Measurements from ENCODE around the gene NAGLU. TPM values are rescaled to one million over a fixed set of nuclear protein-coding genes. Genes with fewer than 3 reads are reported as not detected.

The NAGLU gene
- total RNA-seq, 2 experiments from 2014 or later: 7.8 TPM

- Mint-ChIP-seq H3K27me3 (no peaks in the 10 kb centered on the region), H3K9me3 (no peaks in the 10 kb centered on the region), H3K27ac (no peak overlapping the region), H3K4me3 (no peak overlapping the region), H3K36me3 (ENCODE audit: low read depth) (no peaks in the 10 kb centered on the region), H3K4me1 (ENCODE audit: low read depth) (peaks cover 12% of the 10 kb centered on the region)
- no peaks in the 10 kb centered on the region for H3K27me3 ChIP-seq (ENCODE audit: control insufficient read depth in 1 of 2, insufficient read depth in 2 of 2, low read length in 2 of 2)
- no peak for ATAC-seq (ENCODE audit: poor library complexity)
- H3K36me3 ChIP-seq (ENCODE audit: insufficient read depth, low read length): peaks cover 7% of the 10 kb centered on the region
- H3K4me3 ChIP-seq (ENCODE audit: low read length): no peak overlapping the region
- H3K4me1 ChIP-seq (ENCODE audit: insufficient read depth, low read length): peaks cover 20% of the 10 kb centered on the region
- no peak overlapping the region for H3K27ac ChIP-seq (ENCODE audit: low read depth in 1 of 2, low read length in 2 of 2)
- DNase-seq: no peak
- CTCF ChIA-PET: no interaction called here
- TF ChIP-seq, protein P1, sequence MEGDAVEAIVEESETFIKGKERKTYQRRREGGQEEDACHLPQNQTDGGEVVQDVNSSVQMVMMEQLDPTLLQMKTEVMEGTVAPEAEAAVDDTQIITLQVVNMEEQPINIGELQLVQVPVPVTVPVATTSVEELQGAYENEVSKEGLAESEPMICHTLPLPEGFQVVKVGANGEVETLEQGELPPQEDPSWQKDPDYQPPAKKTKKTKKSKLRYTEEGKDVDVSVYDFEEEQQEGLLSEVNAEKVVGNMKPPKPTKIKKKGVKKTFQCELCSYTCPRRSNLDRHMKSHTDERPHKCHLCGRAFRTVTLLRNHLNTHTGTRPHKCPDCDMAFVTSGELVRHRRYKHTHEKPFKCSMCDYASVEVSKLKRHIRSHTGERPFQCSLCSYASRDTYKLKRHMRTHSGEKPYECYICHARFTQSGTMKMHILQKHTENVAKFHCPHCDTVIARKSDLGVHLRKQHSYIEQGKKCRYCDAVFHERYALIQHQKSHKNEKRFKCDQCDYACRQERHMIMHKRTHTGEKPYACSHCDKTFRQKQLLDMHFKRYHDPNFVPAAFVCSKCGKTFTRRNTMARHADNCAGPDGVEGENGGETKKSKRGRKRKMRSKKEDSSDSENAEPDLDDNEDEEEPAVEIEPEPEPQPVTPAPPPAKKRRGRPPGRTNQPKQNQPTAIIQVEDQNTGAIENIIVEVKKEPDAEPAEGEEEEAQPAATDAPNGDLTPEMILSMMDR (IDR thresholded peaks at IDR 0.05): no peak
- H3K9me3 ChIP-seq (ENCODE audit: control insufficient read depth in 1 of 2, insufficient read depth in 1 of 2, low read length in 2 of 2): no peaks in the 10 kb centered on the region
- intact Hi-C loops (cut with DNase I, micrococcal nuclease): no loop called here
- POLR2A ChIA-PET: interaction anchor here (1.6 to 2.1 kb wide), 3 partner anchors 10 to 31 kb away, joined by 6 to 20 read pairs (median 9); partner anchors contain the start of genes NAGLU and PSMC3IP
These were observed 11.0 kb downstream of the NAGLU start for GRCh38 chr17:42547001-42547461.

GRCh38 chr17:42547698-42548069 is 11.6 kb downstream of the NAGLU start:
- H3K4me3 ChIP-seq (ENCODE audit: low read length): no peak overlapping the region
- H3K9me3 ChIP-seq (ENCODE audit: control insufficient read depth in 1 of 2, insufficient read depth in 1 of 2, low read length in 2 of 2): no peaks in the 10 kb centered on the region
- no peak overlapping the region for H3K4me3 Mint-ChIP-seq
- no peaks in the 10 kb centered on the region for H3K9me3 Mint-ChIP-seq
- no peak overlapping the region for H3K27ac ChIP-seq (ENCODE audit: low read depth in 1 of 2, low read length in 2 of 2)
- peaks cover 20% of the 10 kb centered on the region for H3K4me1 ChIP-seq (ENCODE audit: insufficient read depth, low read length)
- ChIA-PET POLR2A (interaction anchor here (0.8 to 2.1 kb wide), 8 partner anchors 10 to 62 kb away, joined by 3 to 20 read pairs (median 5); partner anchors contain the start of genes NAGLU, PSMC3IP, RETREG3 and TUBG1), CTCF (interaction anchor here (1.0 kb wide), 1 partner anchor 450 kb away, joined by 4 read pairs; the partner anchor contains the start of gene RPL27)
- H3K4me1 Mint-ChIP-seq (ENCODE audit: low read depth): peaks cover 14% of the 10 kb centered on the region
- DNase-seq (no peak), ATAC-seq (ENCODE audit: poor library complexity) (no peak)
- H3K36me3 Mint-ChIP-seq (ENCODE audit: low read depth): no peaks in the 10 kb centered on the region
- H3K27me3 Mint-ChIP-seq: no peaks in the 10 kb centered on the region
- no peaks in the 10 kb centered on the region for H3K27me3 ChIP-seq (ENCODE audit: control insufficient read depth in 1 of 2, insufficient read depth in 2 of 2, low read length in 2 of 2)
- TF ChIP-seq, protein P1 (IDR thresholded peaks at IDR 0.05): no peak
- no peak overlapping the region for H3K27ac Mint-ChIP-seq
- H3K36me3 ChIP-seq (ENCODE audit: insufficient read depth, low read length): peaks cover 6% of the 10 kb centered on the region
- intact Hi-C loops (cut with DNase I, micrococcal nuclease): loop anchor here in 1 of 2 experiments (1.0 kb wide), 1 partner anchor 29 kb away; no protein-coding TSS in a partner anchor

- Histone ChIP-seq H3K4me1 (ENCODE audit: insufficient read depth, low read length) (peaks cover 21% of the 10 kb centered on the region), H3K9me3 (ENCODE audit: control insufficient read depth in 1 of 2, insufficient read depth in 1 of 2, low read length in 2 of 2) (no peaks in the 10 kb centered on the region), H3K36me3 (ENCODE audit: insufficient read depth, low read length) (peaks cover 3% of the 10 kb centered on the region), H3K27ac (ENCODE audit: low read depth in 1 of 2, low read length in 2 of 2) (no peak overlapping the region), H3K4me3 (ENCODE audit: low read length) (peak overlapping the region; percentile 26), H3K27me3 (ENCODE audit: control insufficient read depth in 1 of 2, insufficient read depth in 2 of 2, low read length in 2 of 2) (no peaks in the 10 kb centered on the region)
- intact Hi-C loops (cut with DNase I, micrococcal nuclease): loop anchor here in 1 of 2 experiments (1.0 kb wide), 1 partner anchor 28 kb away; no protein-coding TSS in a partner anchor
- H3K27me3 Mint-ChIP-seq: no peaks in the 10 kb centered on the region
- no peaks in the 10 kb centered on the region for H3K36me3 Mint-ChIP-seq (ENCODE audit: low read depth)
- peak; percentile 97 for ATAC-seq (ENCODE audit: poor library complexity)
- H3K4me1 Mint-ChIP-seq (ENCODE audit: low read depth): peaks cover 16% of the 10 kb centered on the region
- TF ChIP-seq, protein P1 (IDR thresholded peaks at IDR 0.05): peak; percentile 62
- CTCF ChIA-PET: interaction anchor here (0.6 to 1.2 kb wide), 6 partner anchors 11 to 449 kb away, joined by 3 to 5 read pairs (median 3); partner anchors contain the start of gene RPL27
- H3K9me3 Mint-ChIP-seq: no peaks in the 10 kb centered on the region
- POLR2A ChIA-PET: interaction anchor here (0.6 to 2.1 kb wide), 9 partner anchors 11 to 61 kb away, joined by 3 to 20 read pairs (median 4); partner anchors contain the start of genes NAGLU, PSMC3IP, RETREG3 and TUBG1
- H3K27ac Mint-ChIP-seq: no peak overlapping the region
- peak overlapping the region; percentile 35 for H3K4me3 Mint-ChIP-seq
- DNase-seq: peak; percentile 67 to 92 (median 80)
These were observed 12.2 kb downstream of the NAGLU start for GRCh38 chr17:42548070-42548837.
